ENCODE results near the gene EFNA3. TPM values are rescaled to one million over a fixed set of nuclear protein-coding genes. Genes with fewer than 3 reads are reported as not detected.
A peak's percentile ranks its signal among the peaks of the same experiment; 100 is the strongest.

EFNA3 gene
- total and polyA plus RNA-seq, 9 of the 15 experiments (the other 6 are each of a cell fraction or from before 2014, with no cell fraction given) = 0.59 to 7.9 (median 4.7) TPM

GRCh38 chr1:155084722-155085503 lies 6.3 kb downstream of the EFNA3 start (continued):
- TF ChIP-seq CBX8 (IDR thresholded peaks at IDR 0.05; ENCODE audit: borderline replicate concordance, extremely low read depth, low read depth, low read length, poor library complexity, severe bottlenecking) (no peak), ZNF407 (IDR thresholded peaks at IDR 0.05; ENCODE audit: low read depth) (peak; percentile 81), HMBOX1 (IDR thresholded peaks at IDR 0.05) (no peak), MTA3 (IDR thresholded peaks at IDR 0.05; ENCODE audit: borderline replicate concordance) (peak; percentile 76), SAFB (IDR thresholded peaks at IDR 0.05; ENCODE audit: borderline replicate concordance, low read depth, low read length) (no peak), ZNF384 (IDR thresholded peaks at IDR 0.05; ENCODE audit: low read depth, low read length) (no peak; the same call in 1 of the 2 replicates), ARID1B (IDR thresholded peaks at IDR 0.05) (peak; percentile 25), ELK3 (CRISPR knock-in tag; IDR thresholded peaks at IDR 0.05) (no peak), SMC3 (conservative IDR thresholded peaks at IDR 0.05; ENCODE audit: insufficient read depth, low read depth, low read length) (peak; percentile 99), EGR1 (conservative IDR thresholded peaks at IDR 0.05) (no peak), KLF13 (tag; IDR thresholded peaks at IDR 0.05; ENCODE audit: borderline replicate concordance, low read depth) (peak; percentile 38; the same call in 1 of the 2 replicates), SMARCE1 (IDR thresholded peaks at IDR 0.05) (0 out of 2 replicates have a peak, but pooled peaks have one; percentile 25), PHF8 (IDR thresholded peaks at IDR 0.05; ENCODE audit: borderline replicate concordance, low read length) (peak; percentile 70; the same call in 1 of the 2 replicates), KAT8 (IDR thresholded peaks at IDR 0.05; ENCODE audit: low read depth) (no peak), HDGF (IDR thresholded peaks at IDR 0.05) (peak; percentile 59; the same call in 1 of the 2 replicates), NR0B1 (IDR thresholded peaks at IDR 0.05; ENCODE audit: partially characterized antibody) (no peak)
